ENCODE results near the gene RPL37A. TPM values are rescaled to one million over a fixed set of nuclear protein-coding genes. Genes with fewer than 3 reads are reported as not detected.

Gene RPL37A
- total and polyA plus RNA-seq, 9 of the 15 experiments (the other 6 are each of a cell fraction or from before 2014, with no cell fraction given), result 1,938 to 3,349 (median 2,436) TPM

Other genes with a start within 250 kb of the RPL37A start
- gene MARCHF4, start 126.4 kb upstream of the RPL37A start, total RNA-seq (2014; rRNA removed), result not detected in 2 replicates
- not detected in 2 replicates for gene MARCHF4, start 126.4 kb upstream of the RPL37A start, total RNA-seq (2014; rRNA removed; fragmentation: Illumina TruSeq; extraction: Trizol)
- not detected in 2 replicates for gene MARCHF4, start 126.4 kb upstream of the RPL37A start, total RNA-seq (2015; rRNA removed; fragmentation: Illumina TruSeq; extraction: Trizol)
- not detected in 2 replicates for gene MARCHF4, start 126.4 kb upstream of the RPL37A start, total RNA-seq (2021)
- not detected in 2 replicates for gene MARCHF4, start 126.4 kb upstream of the RPL37A start, polyA plus RNA-seq (2011; rRNA removed)
- gene MARCHF4, start 126.4 kb upstream of the RPL37A start, polyA plus RNA-seq (2014; fragmentation: Illumina TruSeq; extraction: Trizol), result not detected in 2 replicates
- gene MARCHF4, start 126.4 kb upstream of the RPL37A start, polyA plus RNA-seq (2014; fragmentation: Nextera tagmentation; extraction: Ambion mirVana), result not detected
- gene MARCHF4, start 126.4 kb upstream of the RPL37A start, polyA plus RNA-seq (2014; rRNA removed), result 0.05 TPM in 1 of 2 replicates, not detected in the other
- gene SMARCAL1, start 86.4 kb upstream of the RPL37A start, total RNA-seq (2014; rRNA removed), result 12.4 and 15.6 TPM in 2 replicates
- 11.5 and 12.4 TPM in 2 replicates for gene SMARCAL1, start 86.4 kb upstream of the RPL37A start, total RNA-seq (2014; rRNA removed; fragmentation: Illumina TruSeq; extraction: Trizol)
- 10.2 and 10.6 TPM in 2 replicates for gene SMARCAL1, start 86.4 kb upstream of the RPL37A start, total RNA-seq (2015; rRNA removed; fragmentation: Illumina TruSeq; extraction: Trizol)
- 21.8 and 22.6 TPM in 2 replicates for gene SMARCAL1, start 86.4 kb upstream of the RPL37A start, total RNA-seq (2021)
- 27.9 and 29.7 TPM in 2 replicates for gene SMARCAL1, start 86.4 kb upstream of the RPL37A start, polyA plus RNA-seq (2011; rRNA removed)
- 18.5 and 20.6 TPM in 2 replicates for gene SMARCAL1, start 86.4 kb upstream of the RPL37A start, polyA plus RNA-seq (2014; fragmentation: Illumina TruSeq; extraction: Trizol)
- gene SMARCAL1, start 86.4 kb upstream of the RPL37A start, polyA plus RNA-seq (2014; fragmentation: Nextera tagmentation; extraction: Ambion mirVana), result 10 to 100 TPM in 1 of 2 experiments, 1 to 10 TPM in 1; 8.2 to 12.3 TPM
- 11.9 and 16.3 TPM in 2 replicates for gene SMARCAL1, start 86.4 kb upstream of the RPL37A start, polyA plus RNA-seq (2014; rRNA removed)
- not detected in 2 replicates for gene IGFBP2, start 134.6 kb downstream of the RPL37A start, total RNA-seq (2014; rRNA removed)
- gene IGFBP2, start 134.6 kb downstream of the RPL37A start, total RNA-seq (2014; rRNA removed; fragmentation: Illumina TruSeq; extraction: Trizol), result not detected in 2 replicates
- gene IGFBP2, start 134.6 kb downstream of the RPL37A start, total RNA-seq (2015; rRNA removed; fragmentation: Illumina TruSeq; extraction: Trizol), result 0.23 TPM in 1 of 2 replicates, not detected in the other
- 0.85 and 0.93 TPM in 2 replicates for gene IGFBP2, start 134.6 kb downstream of the RPL37A start, total RNA-seq (2021)
- gene IGFBP2, start 134.6 kb downstream of the RPL37A start, polyA plus RNA-seq (2011; rRNA removed), result not detected in 2 replicates
- gene IGFBP2, start 134.6 kb downstream of the RPL37A start, polyA plus RNA-seq (2014; fragmentation: Illumina TruSeq; extraction: Trizol), result not detected in 2 replicates
- not detected for gene IGFBP2, start 134.6 kb downstream of the RPL37A start, polyA plus RNA-seq (2014; fragmentation: Nextera tagmentation; extraction: Ambion mirVana)
- not detected in 2 replicates for gene IGFBP2, start 134.6 kb downstream of the RPL37A start, polyA plus RNA-seq (2014; rRNA removed)
- not detected in 2 replicates for gene IGFBP5, start 196.7 kb downstream of the RPL37A start, total RNA-seq (2014; rRNA removed)
- not detected in 2 replicates for gene IGFBP5, start 196.7 kb downstream of the RPL37A start, total RNA-seq (2014; rRNA removed; fragmentation: Illumina TruSeq; extraction: Trizol)
- gene IGFBP5, start 196.7 kb downstream of the RPL37A start, total RNA-seq (2015; rRNA removed; fragmentation: Illumina TruSeq; extraction: Trizol), result not detected in 2 replicates
- 1.9 and 2.5 TPM in 2 replicates for gene IGFBP5, start 196.7 kb downstream of the RPL37A start, total RNA-seq (2021)
- 0.01 and 0.05 TPM in 2 replicates for gene IGFBP5, start 196.7 kb downstream of the RPL37A start, polyA plus RNA-seq (2011; rRNA removed)
- not detected in 2 replicates for gene IGFBP5, start 196.7 kb downstream of the RPL37A start, polyA plus RNA-seq (2014; fragmentation: Illumina TruSeq; extraction: Trizol)
- gene IGFBP5, start 196.7 kb downstream of the RPL37A start, polyA plus RNA-seq (2014; fragmentation: Nextera tagmentation; extraction: Ambion mirVana), result not detected
- gene IGFBP5, start 196.7 kb downstream of the RPL37A start, polyA plus RNA-seq (2014; rRNA removed), result 0.03 and 0.49 TPM in 2 replicates